Right lobe of liver (tissue), 6 donors: ENCODE results near the gene ARL4C. TPM values are rescaled to one million over a fixed set of nuclear protein-coding genes. Genes with fewer than 3 reads are reported as not detected.

ENCODE experiments used
- ATAC-seq, 4 donors: fragments of 200-7000 bp; cut with Tn5 transposase; one replicate each; pipeline ENCODE4 v1.9.1; 2020; ENCODE audit warnings: mild to moderate bottlenecking in 4 of 4, moderate library complexity in 4 of 4
- DNase-seq, 3 donors: peaks; one replicate each; pipeline ENCODE4 v3.0.0-alpha.2; 2020
- H3K27ac ChIP-seq, 3 donors: fragments of 200-600 bp; one replicate each; pipeline ENCODE4 v1.8.0; 2022
- H3K27me3 ChIP-seq, 2 donors: fragments of 200-600 bp; one replicate each; pipeline ENCODE4 v1.8.0; 2022
- H3K36me3 ChIP-seq, 4 donors: fragments of 200-600 bp; sonication (generic) in 1 of 4; one replicate each; pipeline versions ENCODE4 v1.5.1 to v1.8.0; 2017 to 2022; ENCODE audit warnings: control low read depth in 1 of 4
- H3K4me1 ChIP-seq, 4 donors: fragments of 200-600 bp; sonication (generic) in 1 of 4; one replicate each; pipeline versions ENCODE4 v1.5.1 to v1.8.0; 2017 to 2022; ENCODE audit warnings: control low read depth in 1 of 4
- H3K4me3 ChIP-seq, 3 donors: fragments of 200-600 bp; one replicate each; pipeline ENCODE4 v1.8.0; 2022
- H3K9me3 ChIP-seq, 4 donors: fragments of 200-600 bp; sonication (generic) in 1 of 4; one replicate each; pipeline versions ENCODE4 v1.5.1 to v1.8.0; 2017 to 2022; ENCODE audit warnings: control low read depth in 1 of 4
- CTCF ChIP-seq, 4 donors: fragments of 200-600 bp in 3 of 4; fragments of 450-650 bp in 1 of 4; IDR thresholded peaks; one replicate each; pipeline versions ENCODE4 v1.5.1 to v1.8.0; 2016 to 2022; ENCODE audit warnings: antibody characterized with exemption in 4 of 4, mild to moderate bottlenecking in 2 of 4
- POLR2A ChIP-seq: fragments of 450-650 bp; IDR thresholded peaks from one replicate; pipeline ENCODE4 v1.6.1; 2017; ENCODE audit warnings: antibody characterized with exemption, mild to moderate bottlenecking
- WGBS: methylation state at CpG from one replicate; pipeline ENCODE4 v1.1.6; 2018; ENCODE audit warnings: low coverage, low lambda C conversion rate; ENCODE audit not compliant: insufficient coverage; ENCODE audit errors: missing lambda C conversion rate; 5-methylcytosine and 5-hydroxymethylcytosine counted together
- intact Hi-C, 2 donors: fragments of 100-400 bp; cut with DNase I; formaldehyde crosslinking; loops; one replicate each; pipeline versions ENCODE4 v1.11.2 to v1.14.1; 2022
- total RNA-seq, 6 experiments: library from RNA; depleted of rRNA in 2 of 6; stranded (reverse); fragments of >200 nt in 2 of 6; fragmentation: NEBNext Ultra II Directional in 3 of 6; extraction: Animal tissue kit (Norgen Biotek cat#: 25700) in 3 of 6; gene quantifications; one replicate each; pipeline versions ENCODE4 v1.1.0 to v1.2.4, GENCODE V29; 2016 to 2023
- donor health status: DM: no; HTN: yes; CAD: no.
- donor health status: DM: no; HTN: no; CAD: no.
- donor health status: DM: no; HTN: no; CAD: no.
- donor health status: DM: no; HTN: yes; CAD: no.
- donor health status: DM: no; HTN: yes; CAD: no.

Gene ARL4C
- total RNA-seq, 6 experiments from 2014 or later: 1.4 to 9.4 (median 2.5) TPM

- Histone ChIP-seq H3K4me3 (no peak overlapping the region), H3K27ac (no peak overlapping the region), H3K27me3 (no peaks in the 10 kb centered on the region), H3K36me3 (no peaks in the 10 kb centered on the region), H3K9me3 (no peaks in the 10 kb centered on the region), H3K4me1 (no peaks in the 10 kb centered on the region)
- ATAC-seq (peak in 1 of 4 donors; percentile 31), DNase-seq (no peak)
- intact Hi-C loops: no loop called here
- 62% methylated on average over 3 of the region's 3 CpGs for WGBS
- TF ChIP-seq CTCF (IDR thresholded peaks at IDR 0.05) (no peak), POLR2A (no peak)
Observed at GRCh38 chr2:234502919-234503285, 6.0 kb upstream of the ARL4C start.

GRCh38 chr2:234502285-234502918 is 5.5 kb upstream of the ARL4C start:
- intact Hi-C loops: no loop called here
- Histone ChIP-seq H3K9me3 (no peaks in the 10 kb centered on the region), H3K27ac (no peak overlapping the region), H3K27me3 (no peaks in the 10 kb centered on the region), H3K36me3 (no peaks in the 10 kb centered on the region), H3K4me3 (no peak overlapping the region), H3K4me1 (no peaks in the 10 kb centered on the region)
- no peak for TF ChIP-seq CTCF (IDR thresholded peaks at IDR 0.05)
- no peak for TF ChIP-seq POLR2A
- ATAC-seq: no peak
- 58% methylated on average over 3 of the region's 3 CpGs for WGBS
- no peak for DNase-seq

- Histone ChIP-seq H3K36me3 (no peaks in the 10 kb centered on the region), H3K27ac (no peak overlapping the region), H3K27me3 (no peaks in the 10 kb centered on the region), H3K4me3 (no peak overlapping the region), H3K4me1 (peaks cover 0 to 9% (median 0%) of the 10 kb centered on the region in 4 donors), H3K9me3 (no peaks in the 10 kb centered on the region)
- no peak for TF ChIP-seq POLR2A
- TF ChIP-seq CTCF (IDR thresholded peaks at IDR 0.05): peak; percentile 53 to 62 (median 59)
- WGBS: 14% methylated on average over 9 of the region's 9 CpGs
- intact Hi-C loops: no loop called here
- ATAC-seq (peak; percentile 57 to 68 (median 65)), DNase-seq (peak; percentile 37 to 63 (median 58))
Observed at GRCh38 chr2:234500394-234501006, 3.6 kb upstream of the ARL4C start.

GRCh38 chr2:234497594-234498235 is 834 bp upstream of the ARL4C start:
- Histone ChIP-seq H3K27me3 (no peaks in the 10 kb centered on the region), H3K4me3 (peak overlapping the region; percentile 38 to 68 (median 50)), H3K36me3 (no peaks in the 10 kb centered on the region), H3K9me3 (no peaks in the 10 kb centered on the region), H3K27ac (peak overlapping the region in 1 of 3 donors; percentile 39), H3K4me1 (peaks cover 0 to 12% (median under 1%) of the 10 kb centered on the region in 4 donors)
- ATAC-seq: no peak
- DNase-seq: no peak
- intact Hi-C loops: no loop called here
- TF ChIP-seq CTCF (IDR thresholded peaks at IDR 0.05): no peak
- TF ChIP-seq POLR2A: no peak
- 97% methylated on average over 7 of the region's 37 CpGs for WGBS
